GM20431 (cell line): ENCODE measurements around the gene ADGRF1.

Experiments used
- in situ Hi-C: fragments of 300-500 bp; cut with MseI, MboI; formaldehyde crosslinking; loops from one replicate; pipeline ENCODE4 v1.15.0; 2020; ENCODE audit warnings: low sequenced_read_pairs; ENCODE audit not compliant: unreplicated experiment

The ADGRF1 gene

DNA sequence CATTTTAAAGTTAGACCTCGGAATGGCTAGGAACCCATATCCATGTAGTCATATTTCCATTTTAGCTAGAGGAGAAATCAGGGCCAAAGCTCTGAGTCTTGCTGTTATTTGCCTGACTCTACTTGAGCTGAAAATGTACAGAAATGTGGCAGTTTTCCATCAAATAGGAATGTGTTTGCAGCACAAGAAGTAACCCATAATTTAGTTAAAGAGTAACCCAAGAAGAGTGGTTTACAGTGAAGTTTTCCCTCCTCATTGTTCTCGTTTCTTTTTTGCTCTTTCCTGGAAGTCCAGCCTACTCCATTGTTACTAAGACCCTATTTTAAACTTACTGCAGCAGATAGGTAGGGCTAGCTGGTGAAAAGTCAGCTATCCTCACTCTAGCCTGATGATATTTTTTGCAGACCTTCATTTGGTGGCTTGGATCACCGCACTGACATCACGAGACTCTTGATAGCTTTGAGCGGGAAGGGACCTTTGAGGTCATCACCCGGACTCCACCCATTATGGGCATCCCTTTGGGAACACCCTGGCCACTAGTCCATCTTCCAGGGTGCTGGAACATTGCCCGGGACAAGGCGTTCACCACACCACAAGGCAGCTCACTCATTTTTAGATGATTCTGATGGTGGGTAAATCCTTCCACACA, 92.4 kb downstream of the ADGRF1 start:
- in situ Hi-C loops: no loop called here

GRCh38 chr6:46948699-46949098, 93.4 kb downstream of the ADGRF1 start:
- in situ Hi-C loops: no loop called here
